ENCODE measurements around the gene FHL3.
A peak's percentile ranks its signal among the peaks of the same experiment; 100 is the strongest.
"Not testable (repeated sequence)": the region's sequence is repeated elsewhere in the genome, so short reads cannot be mapped to it uniquely, and the experiment has no call there.

The FHL3 gene

GRCh38 chr1:37994886-37995566, 10.3 kb downstream of the FHL3 start:
- DNase-seq (ENCODE audit: low spot score): no peak

- no peak for DNase-seq (ENCODE audit: low spot score)
Observed at GRCh38 chr1:37989361-37989930, 15.9 kb downstream of the FHL3 start.

GRCh38 chr1:37987679-37988078, 17.6 kb downstream of the FHL3 start:
- no peak for DNase-seq (ENCODE audit: low spot score)

- DNase-seq (ENCODE audit: low spot score): no peak
Observed at GRCh38 chr1:37983546-37983945, 21.8 kb downstream of the FHL3 start.

- no peak for DNase-seq (ENCODE audit: low spot score)
Observed at GRCh38 chr1:37978541-37978940, 26.8 kb downstream of the FHL3 start.

- peak; percentile 26 for DNase-seq (ENCODE audit: low spot score)
Observed at GRCh38 chr1:37975083-37975482, 30.2 kb downstream of the FHL3 start.

- no peak for DNase-seq (ENCODE audit: low spot score)
Observed at GRCh38 chr1:37974567-37974966, 30.7 kb downstream of the FHL3 start.

- DNase-seq (ENCODE audit: low spot score): not testable (repeated sequence)
Observed at GRCh38 chr1:37973684-37974083, 31.6 kb downstream of the FHL3 start.

- DNase-seq (ENCODE audit: low spot score): no peak
Observed at GRCh38 chr1:37965301-37965700, 40.0 kb downstream of the FHL3 start.

GRCh38 chr1:37964106-37964505, 41.2 kb downstream of the FHL3 start:
- not testable (repeated sequence) for DNase-seq (ENCODE audit: low spot score)

- no peak for DNase-seq (ENCODE audit: low spot score)
Observed at GRCh38 chr1:37958690-37959089, 46.6 kb downstream of the FHL3 start.

- DNase-seq (ENCODE audit: low spot score): no peak
Observed at GRCh38 chr1:37955685-37956084, 49.6 kb downstream of the FHL3 start.

- DNase-seq (ENCODE audit: low spot score): no peak
Observed at GRCh38 chr1:37954316-37954971, 50.9 kb downstream of the FHL3 start.

- no peak for DNase-seq (ENCODE audit: low spot score)
Observed at GRCh38 chr1:37952738-37953137, 52.6 kb downstream of the FHL3 start.

GRCh38 chr1:37951783-37952624, 53.3 kb downstream of the FHL3 start:
- no peak for DNase-seq (ENCODE audit: low spot score)

- DNase-seq (ENCODE audit: low spot score): no peak
Observed at GRCh38 chr1:37951041-37951782, 54.1 kb downstream of the FHL3 start.

- DNase-seq (ENCODE audit: low spot score): no peak
Observed at GRCh38 chr1:37949524-37950152, 55.7 kb downstream of the FHL3 start.

- no peak for DNase-seq (ENCODE audit: low spot score)
Observed at GRCh38 chr1:37948841-37949240, 56.5 kb downstream of the FHL3 start.

- DNase-seq (ENCODE audit: low spot score): no peak
Observed at GRCh38 chr1:37948166-37948565, 57.1 kb downstream of the FHL3 start.

- no peak for DNase-seq (ENCODE audit: low spot score)
Observed at GRCh38 chr1:37947364-37947763, 58.0 kb downstream of the FHL3 start.
